B cell (primary cell): Measurements from ENCODE around the gene CAPN5. TPM values are rescaled to one million over a fixed set of nuclear protein-coding genes. Genes with fewer than 3 reads are reported as not detected.

ENCODE experiments used
- ATAC-seq: fragments of 200-7000 bp; cut with Tn5 transposase; one replicate; pipeline ENCODE4 v1.10.0; 2021; ENCODE audit warnings: low read depth, mild to moderate bottlenecking, moderate number of reproducible peaks, moderate library complexity
- CTCF ChIA-PET: fragments of 350-600 bp; sonication (Branson Sonifier 250); formaldehyde crosslinking; loops from one replicate; lab custom pipeline; 2021; ENCODE audit warnings: antibody characterized with exemption, inconsistent platforms; lab: Charles Lee
- POLR2A ChIA-PET: fragments of 350-600 bp; sonication (Branson Sonifier 250); formaldehyde crosslinking; loops from one replicate; lab custom pipeline; 2021; ENCODE audit warnings: antibody characterized with exemption; lab: Charles Lee
- DNase-seq: peaks from one replicate; pipeline ENCODE4 v3.0.0; 2013
- H2AFZ ChIP-seq: 2 replicates; pipeline ENCODE4 v1.6.1; 2012; ENCODE audit warnings: mild to moderate bottlenecking, low read depth, low read length; ENCODE audit not compliant: insufficient read depth, poor library complexity, severe bottlenecking
- H3K27ac ChIP-seq, 2 donors: 1 replicate in 1 of 2; 2 replicates in 1 of 2; pipeline ENCODE4 v1.5.1; 2012 to 2013; ENCODE audit warnings: low read length in 2 of 2, mild to moderate bottlenecking in 2 of 2, moderate library complexity in 1 of 2
- H3K27me3 ChIP-seq, 4 experiments: fragments of 200-600 bp in 1 of 4; sonication (generic) in 1 of 4; replicated peaks in 1 of 4; 1 replicate in 2 of 4; 2 replicates in 2 of 4; pipeline versions ENCODE4 v1.6.1 to v1.7.0; 2013 to 2016; ENCODE audit warnings: low read length in 3 of 4, mild to moderate bottlenecking in 2 of 4, mixed read lengths in 1 of 4, moderate library complexity in 1 of 4; ENCODE audit not compliant: insufficient read depth in 4 of 4, control insufficient read depth in 3 of 4; ENCODE audit errors: control extremely low read depth in 1 of 4
- H3K36me3 ChIP-seq, 2 experiments: replicated peaks in 1 of 2; 1 replicate in 1 of 2; 2 replicates in 1 of 2; pipeline versions ENCODE4 v1.6.1 to v1.7.1; 2013; ENCODE audit warnings: low read length in 1 of 2; ENCODE audit not compliant: insufficient read depth in 2 of 2, control insufficient read depth in 1 of 2; ENCODE audit errors: control extremely low read depth in 1 of 2, extremely low read depth in 1 of 2
- H3K4me1 ChIP-seq, 2 donors: fragments of 200-600 bp in 1 of 2; sonication (generic) in 1 of 2; 1 replicate in 1 of 2; 2 replicates in 1 of 2; pipeline versions ENCODE4 v1.5.1 to v1.6.1; 2013 to 2017; ENCODE audit warnings: low read length in 2 of 2; ENCODE audit not compliant: control insufficient read depth in 2 of 2, insufficient read depth in 2 of 2
- H3K4me2 ChIP-seq: replicated peaks from 2 replicates; pipeline ENCODE3; 2012; ENCODE audit warnings: mild to moderate bottlenecking, low read depth, low read length; ENCODE audit not compliant: poor library complexity, severe bottlenecking
- H3K4me3 ChIP-seq, 5 experiments: fragments of 200-600 bp in 1 of 5; sonication (generic) in 1 of 5; 1 replicate in 3 of 5; 2 replicates in 2 of 5; pipeline versions ENCODE4 v1.5.1 to v1.7.0; 2011 to 2016; ENCODE audit warnings: low read length in 4 of 5, mild to moderate bottlenecking in 4 of 5, low read depth in 2 of 5, control low read depth in 1 of 5, moderate library complexity in 1 of 5; ENCODE audit not compliant: insufficient read depth in 1 of 5; ENCODE audit errors: control extremely low read depth in 1 of 5, extremely low read depth in 1 of 5
- H3K79me2 ChIP-seq: fragments of 200-600 bp; sonication (generic); one replicate; pipeline ENCODE4 v1.6.0; 2016; ENCODE audit warnings: low read length; ENCODE audit not compliant: control insufficient read depth, insufficient read depth
- H3K9ac ChIP-seq: fragments of 200-600 bp; sonication (generic); 2 replicates; pipeline ENCODE4 v1.6.1; 2017; ENCODE audit warnings: mild to moderate bottlenecking, low read length, moderate library complexity
- H3K9me3 ChIP-seq, 3 donors: one replicate each; pipeline versions ENCODE4 v1.6.1 to v1.7.1; 2013; ENCODE audit warnings: low read length in 2 of 3; ENCODE audit not compliant: control insufficient read depth in 2 of 3, insufficient read depth in 1 of 3; ENCODE audit errors: control extremely low read depth in 1 of 3
- H4K20me1 ChIP-seq: 2 replicates; pipeline ENCODE4 v1.6.0; 2012; ENCODE audit warnings: mild to moderate bottlenecking, low read length; ENCODE audit not compliant: insufficient read depth, control insufficient read depth, poor library complexity, severe bottlenecking
- H3K27ac Mint-ChIP-seq: one replicate; pipeline ENCODE4 v1.8.0; 2021; ENCODE audit warnings: mixed read lengths
- H3K27me3 Mint-ChIP-seq: one replicate; pipeline ENCODE4 v1.8.0; 2021; ENCODE audit warnings: mixed read lengths
- H3K4me1 Mint-ChIP-seq: one replicate; pipeline ENCODE4 v1.8.0; 2021; ENCODE audit warnings: mixed read lengths
- H3K4me3 Mint-ChIP-seq: one replicate; pipeline ENCODE4 v1.8.0; 2021; ENCODE audit warnings: mixed read lengths
- H3K9me3 Mint-ChIP-seq: one replicate; pipeline ENCODE4 v1.8.0; 2022; ENCODE audit warnings: mixed read lengths; ENCODE audit not compliant: insufficient read depth
- EZH2 ChIP-seq: IDR thresholded peaks from 2 replicates; pipeline ENCODE4 v1.6.1; 2012; ENCODE audit warnings: borderline replicate concordance, low read depth, mild to moderate bottlenecking, moderate library complexity, low read length; ENCODE audit not compliant: insufficient read depth, poor library complexity, severe bottlenecking
- WGBS: methylation state at CpG from one replicate; pipeline ENCODE4 v1.1.5; 2013; ENCODE audit warnings: missing lambda C conversion rate; ENCODE audit not compliant: insufficient coverage; 5-methylcytosine and 5-hydroxymethylcytosine counted together
- intact Hi-C: fragments of 100-400 bp; cut with micrococcal nuclease; formaldehyde crosslinking; loops from one replicate; pipeline ENCODE4 v1.10.0; 2022
- polyA plus RNA-seq: library from polyadenylated mRNA; depleted of rRNA; stranded (reverse); fragments of >200 nt; gene quantifications from 2 replicates; pipeline ENCODE4 v1.2.3, GENCODE V29; 2012
- total RNA-seq, 2 donors: library from RNA; stranded (reverse); fragments of 120-200 nt in 1 of 2; gene quantifications; 1 replicate in 1 of 2; 2 replicates in 1 of 2; pipeline versions ENCODE4 v1.2.3 to v1.2.4, GENCODE V29; 2013 to 2022
- TF ChIP-seq, protein P1 (sequence below): fragments of 200-600 bp; IDR thresholded peaks from one replicate; pipeline ENCODE4 v1.8.0; 2022; ENCODE audit warnings: antibody characterized with exemption, mild to moderate bottlenecking

Gene CAPN5
- total and polyA plus RNA-seq, 2 donors (not counting 1 experiment from before 2014, with no cell fraction given), result 0.74 to 0.78 TPM

DNA sequence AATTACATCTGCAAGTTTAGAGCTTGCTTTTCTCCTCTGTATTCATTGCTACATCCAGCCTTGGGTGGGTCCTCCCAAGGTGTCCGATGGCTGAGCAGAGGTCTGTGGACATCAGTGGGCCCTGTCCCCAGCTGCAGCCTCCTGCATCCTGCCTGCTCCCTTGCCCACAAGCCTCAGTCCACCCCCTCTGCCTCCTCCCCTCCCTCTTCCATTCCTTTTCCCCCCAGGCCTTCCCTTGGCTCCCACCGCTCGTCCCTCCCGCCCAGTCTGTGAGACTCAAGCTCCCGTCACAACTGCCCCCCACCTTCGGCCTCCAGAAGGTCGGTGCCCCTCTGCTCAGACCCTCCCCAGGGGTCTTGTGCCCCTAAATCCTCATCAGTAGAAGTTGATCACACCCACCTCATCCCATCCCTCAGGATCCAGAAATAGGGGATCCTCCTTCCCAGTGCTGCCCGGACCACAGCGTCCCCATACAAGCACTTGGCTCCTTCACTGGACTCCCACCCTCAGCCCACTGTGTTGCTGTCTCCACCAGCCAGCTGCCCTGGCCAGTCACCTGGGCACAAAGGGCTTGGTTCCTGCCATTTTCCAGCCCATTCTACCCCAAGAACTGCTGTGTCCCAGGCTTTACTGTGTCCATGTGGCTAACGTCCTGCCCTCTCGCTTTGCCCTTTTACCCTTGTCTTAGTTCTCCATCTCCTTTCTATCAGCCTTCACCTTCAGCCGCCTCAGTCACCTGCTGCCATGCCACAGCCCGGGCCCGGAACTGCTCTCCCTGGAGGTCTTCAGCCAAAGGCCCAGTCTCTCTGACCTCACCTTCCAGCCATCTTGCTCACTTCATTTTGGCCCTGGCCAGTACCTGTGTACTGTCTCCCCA lies 33.6 kb downstream of the CAPN5 start:
- CTCF ChIA-PET, result no interaction called here
- no peak overlapping the region for H3K4me3 Mint-ChIP-seq
- 94% methylated on average over 14 of the region's 14 CpGs for WGBS

DNA sequence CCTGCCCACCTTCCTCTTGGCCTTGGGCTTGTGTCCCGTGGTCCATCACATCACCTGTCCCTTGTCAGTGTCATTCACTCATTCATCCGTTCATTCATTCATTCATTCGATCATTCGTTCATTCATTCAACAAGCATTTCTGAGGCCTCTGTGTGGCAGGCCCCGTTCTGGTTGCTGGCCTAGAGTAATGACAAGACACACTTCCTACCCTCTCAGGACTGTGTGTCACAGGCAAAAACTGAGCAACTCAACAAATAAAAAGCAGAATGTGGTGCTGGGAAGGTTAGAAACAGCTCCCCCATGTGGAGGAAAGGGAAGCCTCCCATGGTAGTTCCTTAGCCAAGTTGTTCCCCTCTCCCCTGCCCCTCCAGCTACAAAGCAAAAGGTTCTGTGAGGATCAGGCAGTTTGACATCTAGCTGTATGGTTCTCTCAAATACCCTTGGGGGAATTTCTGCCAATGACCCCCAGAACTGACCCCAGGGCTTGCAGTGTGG lies 34.3 kb downstream of the CAPN5 start:
- Mint-ChIP-seq H3K4me3 (no peak overlapping the region), H3K27ac (no peak overlapping the region), H3K9me3 (no peaks in the 10 kb centered on the region), H3K4me1 (no peaks in the 10 kb centered on the region), H3K27me3 (no peaks in the 10 kb centered on the region)
- no peaks in the 10 kb centered on the region for H3K4me1 ChIP-seq
- no peak overlapping the region for H3K4me2 ChIP-seq
- H2AFZ ChIP-seq, result no peak overlapping the region
- H3K27ac ChIP-seq, result no peak overlapping the region
- ChIA-PET CTCF (no interaction called here), POLR2A (no interaction called here)
- no peak for DNase-seq
- no peaks in the 10 kb centered on the region for H3K36me3 ChIP-seq
- no peaks in the 10 kb centered on the region for H3K79me2 ChIP-seq
- no peaks in the 10 kb centered on the region for H3K9me3 ChIP-seq
- no peak for ATAC-seq
- intact Hi-C loops, result no loop called here
- no peaks in the 10 kb centered on the region for H4K20me1 ChIP-seq
- H3K9ac ChIP-seq, result no peak overlapping the region
- TF ChIP-seq, protein P1, sequence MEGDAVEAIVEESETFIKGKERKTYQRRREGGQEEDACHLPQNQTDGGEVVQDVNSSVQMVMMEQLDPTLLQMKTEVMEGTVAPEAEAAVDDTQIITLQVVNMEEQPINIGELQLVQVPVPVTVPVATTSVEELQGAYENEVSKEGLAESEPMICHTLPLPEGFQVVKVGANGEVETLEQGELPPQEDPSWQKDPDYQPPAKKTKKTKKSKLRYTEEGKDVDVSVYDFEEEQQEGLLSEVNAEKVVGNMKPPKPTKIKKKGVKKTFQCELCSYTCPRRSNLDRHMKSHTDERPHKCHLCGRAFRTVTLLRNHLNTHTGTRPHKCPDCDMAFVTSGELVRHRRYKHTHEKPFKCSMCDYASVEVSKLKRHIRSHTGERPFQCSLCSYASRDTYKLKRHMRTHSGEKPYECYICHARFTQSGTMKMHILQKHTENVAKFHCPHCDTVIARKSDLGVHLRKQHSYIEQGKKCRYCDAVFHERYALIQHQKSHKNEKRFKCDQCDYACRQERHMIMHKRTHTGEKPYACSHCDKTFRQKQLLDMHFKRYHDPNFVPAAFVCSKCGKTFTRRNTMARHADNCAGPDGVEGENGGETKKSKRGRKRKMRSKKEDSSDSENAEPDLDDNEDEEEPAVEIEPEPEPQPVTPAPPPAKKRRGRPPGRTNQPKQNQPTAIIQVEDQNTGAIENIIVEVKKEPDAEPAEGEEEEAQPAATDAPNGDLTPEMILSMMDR, result no peak
- no peak for TF ChIP-seq EZH2
- WGBS, result 92% methylated on average over 4 of the region's 5 CpGs
- H3K4me3 ChIP-seq, result no peak overlapping the region
- H3K27me3 ChIP-seq, result no peaks in the 10 kb centered on the region

More for the DNA sequence above, 33.6 kb downstream of the CAPN5 start:
- ATAC-seq, result no peak
- Histone ChIP-seq H3K4me3 (no peak overlapping the region), H2AFZ (no peak overlapping the region), H3K4me2 (no peak overlapping the region), H4K20me1 (no peaks in the 10 kb centered on the region), H3K27me3 (no peaks in the 10 kb centered on the region), H3K9ac (no peak overlapping the region), H3K36me3 (no peaks in the 10 kb centered on the region), H3K4me1 (no peaks in the 10 kb centered on the region), H3K79me2 (no peaks in the 10 kb centered on the region), H3K9me3 (no peaks in the 10 kb centered on the region), H3K27ac (no peak overlapping the region)
- no peaks in the 10 kb centered on the region for H3K4me1 Mint-ChIP-seq
- no peak overlapping the region for H3K27ac Mint-ChIP-seq
- no peak for DNase-seq
- TF ChIP-seq EZH2, result no peak
- TF ChIP-seq, protein P1, result no peak
- POLR2A ChIA-PET, result no interaction called here
- intact Hi-C loops, result no loop called here
- H3K27me3 Mint-ChIP-seq, result no peaks in the 10 kb centered on the region
- no peaks in the 10 kb centered on the region for H3K9me3 Mint-ChIP-seq
